ENCODE data around the gene SEMA4C.

Gene SEMA4C

DNA sequence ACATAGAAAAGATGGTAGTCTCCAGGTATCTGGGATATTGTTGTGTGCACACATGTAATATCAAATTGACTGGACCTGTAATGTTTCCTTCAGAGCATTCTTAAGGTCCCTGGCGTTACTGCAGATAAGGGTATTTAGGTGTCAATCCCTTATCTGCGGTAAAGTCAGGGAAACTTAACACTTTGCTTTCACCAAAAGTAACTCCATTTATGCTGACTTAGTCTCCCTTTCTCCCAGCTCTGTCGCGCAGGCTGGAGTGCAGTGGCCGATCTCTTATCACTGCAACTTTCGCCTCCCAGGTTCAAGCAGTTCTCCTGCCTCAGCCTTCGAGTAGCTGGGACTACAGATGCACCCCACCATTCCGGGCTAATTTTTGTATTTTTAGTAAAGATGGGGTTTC is 52.0 kb downstream of the SEMA4C start:
- DNase-seq = no peak

DNA sequence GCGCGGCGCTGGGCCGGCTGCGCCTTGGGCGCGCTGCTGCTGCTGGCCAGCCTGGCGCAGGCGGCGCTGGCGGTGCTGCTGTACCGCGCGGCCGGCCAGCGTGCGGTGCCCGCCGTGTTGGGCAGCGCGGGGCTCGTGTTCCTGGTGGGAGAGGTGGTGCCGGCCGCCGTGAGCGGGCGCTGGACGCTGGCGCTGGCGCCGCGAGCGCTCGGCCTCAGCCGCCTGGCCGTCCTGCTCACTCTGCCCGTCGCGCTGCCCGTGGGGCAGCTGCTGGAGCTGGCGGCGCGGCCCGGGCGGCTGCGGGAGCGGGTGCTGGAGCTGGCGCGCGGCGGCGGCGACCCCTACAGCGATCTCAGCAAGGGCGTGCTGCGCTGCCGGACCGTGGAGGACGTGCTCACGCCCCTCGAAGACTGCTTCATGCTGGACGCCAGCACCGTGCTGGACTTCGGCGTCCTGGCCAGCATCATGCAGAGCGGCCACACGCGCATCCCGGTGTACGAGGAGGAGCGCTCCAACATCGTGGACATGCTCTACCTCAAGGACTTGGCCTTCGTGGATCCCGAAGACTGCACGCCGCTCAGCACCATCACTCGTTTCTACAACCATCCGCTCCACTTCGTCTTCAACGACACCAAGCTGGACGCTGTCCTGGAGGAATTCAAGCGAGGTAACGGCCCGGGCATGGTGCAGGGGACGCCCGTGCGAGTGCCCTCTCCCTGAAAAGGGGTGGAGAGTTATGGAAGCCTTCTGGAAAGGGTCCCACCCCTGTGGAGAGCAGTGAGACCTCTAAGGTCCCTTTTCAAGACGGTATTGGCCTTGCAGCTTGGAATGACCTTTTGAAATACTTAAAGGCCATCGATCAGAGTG is 52.8 kb downstream of the SEMA4C start:
- DNase-seq = no peak

DNA sequence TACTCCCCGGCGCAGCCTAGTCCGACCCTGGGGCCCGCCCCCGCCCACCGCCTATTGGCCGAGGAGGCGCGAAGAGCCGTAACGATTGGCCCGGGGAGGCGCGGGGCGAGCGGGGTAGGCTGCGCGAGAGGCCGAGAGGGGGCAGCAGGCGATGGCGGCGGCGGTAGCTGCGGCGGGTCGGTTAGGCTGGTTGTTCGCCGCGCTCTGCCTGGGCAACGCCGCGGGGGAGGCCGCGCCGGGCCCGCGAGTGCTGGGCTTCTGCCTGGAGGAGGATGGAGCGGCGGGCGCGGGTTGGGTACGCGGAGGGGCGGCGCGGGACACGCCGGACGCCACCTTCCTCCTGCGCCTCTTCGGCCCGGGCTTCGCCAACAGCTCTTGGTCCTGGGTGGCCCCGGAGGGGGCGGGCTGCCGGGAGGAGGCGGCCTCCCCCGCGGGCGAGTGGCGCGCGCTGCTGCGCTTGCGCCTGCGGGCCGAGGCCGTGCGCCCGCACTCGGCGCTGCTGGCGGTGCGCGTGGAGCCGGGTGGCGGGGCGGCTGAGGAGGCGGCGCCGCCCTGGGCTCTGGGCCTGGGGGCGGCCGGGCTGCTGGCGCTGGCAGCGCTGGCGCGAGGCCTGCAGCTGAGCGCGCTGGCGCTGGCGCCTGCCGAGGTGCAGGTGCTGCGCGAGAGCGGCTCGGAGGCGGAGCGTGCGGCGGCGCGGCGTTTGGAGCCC is 53.6 kb downstream of the SEMA4C start, which contains the start of gene CNNM3:
Gene CNNM3 (plus strand): TSS at position 142 of the 709 bp plus-strand sequence. CDS start 10 bp downstream, at position 152.
- DNase-seq = peak; percentile 85

DNA sequence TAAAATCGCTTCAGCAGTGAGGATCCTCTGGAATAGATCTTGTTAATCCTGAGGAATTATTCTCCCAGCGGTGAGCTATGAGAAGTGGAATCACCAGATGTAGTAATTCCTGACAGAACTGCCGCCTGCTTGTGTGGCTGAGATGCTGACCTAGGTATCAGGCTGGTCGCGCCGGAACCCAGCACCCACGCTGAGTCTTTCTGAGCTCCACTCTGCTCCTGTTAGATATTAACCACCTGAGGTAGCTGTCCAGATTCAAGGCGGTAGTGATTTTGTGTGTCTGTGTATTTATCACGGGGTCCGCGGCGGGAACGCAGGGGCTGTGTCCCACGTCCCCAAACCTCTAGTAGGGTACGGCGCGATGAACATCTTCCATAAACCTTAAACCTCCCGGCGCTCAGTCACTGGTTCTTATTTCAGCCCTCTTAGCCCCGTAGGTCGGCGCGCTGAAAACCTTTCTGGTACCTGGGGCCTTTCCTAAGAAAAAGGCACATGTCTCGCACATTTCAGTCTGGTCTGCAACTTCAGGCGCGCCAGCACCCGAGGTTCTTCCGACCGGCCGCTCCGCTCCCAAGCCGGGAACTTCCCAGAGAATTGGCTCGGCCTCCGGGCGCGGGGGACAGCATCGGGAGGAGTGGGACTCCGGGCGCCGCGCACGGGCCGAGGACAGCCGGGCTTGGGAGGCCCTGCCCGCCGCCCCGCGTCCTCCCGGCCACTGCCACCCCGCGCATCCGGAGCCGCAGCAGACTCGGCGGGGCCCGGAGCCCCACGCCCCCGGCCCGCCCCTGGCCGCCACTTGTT is 54.4 kb downstream of the SEMA4C start:
- DNase-seq = no peak

DNA sequence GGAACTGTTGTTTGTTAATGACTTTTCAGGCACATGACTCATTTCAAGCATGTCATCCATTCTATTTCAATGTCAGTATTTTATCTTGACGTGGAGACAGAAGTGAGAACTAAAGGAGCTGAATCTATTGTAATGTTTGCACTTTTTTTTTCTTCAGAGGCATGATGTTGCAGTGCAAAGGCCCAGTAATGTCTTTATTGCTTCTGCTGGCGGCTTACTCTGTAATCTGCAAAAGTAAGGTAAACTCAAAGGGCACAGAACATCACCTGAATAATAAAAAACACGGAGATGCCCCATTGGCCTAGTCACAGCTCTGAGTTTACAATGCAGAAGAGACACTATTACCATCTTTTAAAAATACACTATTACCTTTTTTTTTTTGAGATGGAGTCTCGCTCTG is 56.2 kb downstream of the SEMA4C start:
- DNase-seq = no peak

DNA sequence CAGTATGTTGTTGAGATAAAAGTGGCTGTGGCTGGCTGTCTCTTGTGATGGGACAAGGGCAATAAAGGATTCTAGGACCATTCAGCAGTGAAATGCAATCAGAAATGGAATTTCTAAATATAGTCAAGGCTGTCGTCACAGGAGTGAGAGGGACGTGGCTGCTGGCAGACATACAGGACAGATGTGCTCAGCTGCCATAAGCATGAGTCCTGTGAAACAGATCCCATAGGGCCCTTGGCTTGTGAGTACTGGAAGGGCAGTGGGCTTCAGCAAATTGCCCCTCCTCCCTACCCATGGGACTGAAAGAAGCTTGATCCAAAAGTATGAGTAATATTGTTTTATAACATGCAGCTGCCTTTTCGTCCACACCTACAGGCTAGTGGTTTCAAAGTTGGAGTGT is 58.0 kb downstream of the SEMA4C start:
- no peak for DNase-seq

DNA sequence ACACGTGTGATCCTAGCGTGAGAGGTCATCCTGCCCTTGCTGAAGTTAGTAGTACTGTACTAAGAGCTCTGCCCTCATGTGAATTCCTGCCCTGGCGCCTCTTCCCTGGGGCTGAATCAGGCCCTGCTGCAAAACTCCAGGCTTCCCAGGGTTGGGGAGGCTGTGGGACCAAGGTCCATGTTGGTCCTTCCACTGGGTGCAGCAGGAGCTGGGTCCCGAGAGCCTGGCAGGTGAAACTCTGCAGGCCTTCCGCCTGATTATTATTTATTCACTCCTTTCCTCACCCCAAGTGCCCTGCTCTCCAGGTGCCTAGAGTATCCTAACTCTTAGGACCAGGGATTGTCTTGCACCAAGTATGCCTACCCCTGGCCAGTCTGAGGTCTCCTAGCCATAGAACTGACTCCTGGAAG is 59.1 kb downstream of the SEMA4C start:
- DNase-seq = no peak

DNA sequence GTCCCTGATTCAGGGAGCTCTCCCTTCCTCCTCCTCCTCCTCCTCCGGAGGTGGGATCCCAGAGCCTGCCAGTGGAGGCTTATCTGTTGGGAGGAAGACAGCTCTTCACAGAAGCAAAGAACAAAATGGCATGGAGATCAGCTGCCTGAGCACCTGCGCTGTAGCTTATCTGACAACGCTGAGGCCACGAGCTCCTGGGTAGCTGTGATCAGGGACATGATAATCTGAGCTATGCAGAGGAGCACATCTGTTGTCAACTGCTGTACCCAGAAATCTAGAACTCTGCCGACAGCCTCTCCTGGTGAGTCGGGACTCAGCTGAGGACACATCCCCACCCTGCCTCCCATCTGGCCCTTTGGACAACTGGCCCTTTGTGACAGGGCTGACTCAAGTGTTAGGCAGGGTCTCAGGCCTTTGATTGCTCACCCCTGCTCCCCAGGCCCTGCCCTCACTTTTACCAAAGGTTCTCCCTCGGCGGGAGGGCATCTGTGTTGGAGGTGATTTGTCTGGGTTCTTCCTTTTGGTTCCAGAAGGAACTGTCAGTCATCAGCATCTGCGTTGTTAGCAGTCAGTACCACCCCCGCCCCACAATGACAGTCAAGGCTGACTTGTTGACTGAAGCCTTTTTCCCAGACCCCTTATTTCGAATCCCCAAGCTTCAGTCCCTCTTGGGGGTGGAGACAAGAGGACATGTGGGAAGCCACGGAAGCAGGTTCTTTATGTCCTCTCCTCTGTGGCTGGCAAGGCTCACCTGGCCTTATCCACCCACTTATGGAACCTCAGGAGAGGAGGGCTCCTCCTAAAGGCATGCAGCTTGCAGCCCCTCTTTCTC is 59.7 kb downstream of the SEMA4C start:
- no peak for DNase-seq
